Measurements from ENCODE around the gene DTD2. TPM values are rescaled to one million over a fixed set of nuclear protein-coding genes. Genes with fewer than 3 reads are reported as not detected.

DTD2 gene
- total and polyA plus RNA-seq, 2 of the 8 experiments (the other 6 are each of a cell fraction or from before 2014, with no cell fraction given): 12.0 to 19.5 TPM

DNA sequence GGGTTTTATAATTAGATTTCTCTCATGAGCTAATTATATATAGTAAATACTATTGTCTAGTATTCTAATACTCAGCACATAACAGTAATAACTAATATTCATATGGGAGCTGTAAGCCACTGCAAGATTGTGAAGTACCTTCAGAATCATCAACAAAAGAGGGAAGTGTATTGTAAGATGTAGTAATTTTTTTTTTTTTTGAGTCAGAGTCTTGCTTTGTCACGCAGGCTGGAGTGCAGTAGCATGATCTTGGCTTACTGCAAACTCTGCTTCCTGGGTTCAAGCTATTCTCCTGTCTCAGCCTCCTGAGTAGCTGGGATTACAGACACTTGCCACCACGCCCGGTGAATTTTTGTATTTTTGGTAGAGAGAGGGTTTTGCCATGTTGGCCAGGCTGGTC is 27.4 kb upstream of the DTD2 start:
- no peaks in the 10 kb centered on the region for H3K27me3 ChIP-seq (replicated peaks in 1 of 4; ENCODE audit: control insufficient read depth in 3 of 4, extremely low read depth in 1 of 4, insufficient read depth in 3 of 4, low read length in 3 of 4)
- H2AK5ac ChIP-seq (ENCODE audit: low read depth, low read length): no peak overlapping the region
- peaks cover 2% of the 10 kb centered on the region; the same call in 1 of the 2 replicates for H3K23me2 ChIP-seq (ENCODE audit: low read depth, low read length)
- H3K14ac ChIP-seq (ENCODE audit: insufficient read length): no peak overlapping the region
- no peak overlapping the region for H3K4ac ChIP-seq (replicated peaks; ENCODE audit: insufficient read length, low read depth, low read length)
- POLR2A ChIA-PET (ENCODE audit: partially characterized antibody): no interaction called here
- no peak overlapping the region for H2BK20ac ChIP-seq (ENCODE audit: low read length)
- H3K23ac ChIP-seq (ENCODE audit: insufficient read length): no peak overlapping the region
- DNase-seq (ENCODE audit: low read depth in 1 of 2, low spot score in 2 of 2) (no peak), FAIRE-seq (no peak)
- no peak overlapping the region for H3K27ac ChIP-seq (ENCODE audit: low read depth, low read length)
- no peak overlapping the region for H4K8ac ChIP-seq (ENCODE audit: extremely low read depth, insufficient read depth, low read length)
- H3K4me2 ChIP-seq (ENCODE audit: insufficient read depth in 1 of 2, low read depth in 2 of 2, low read length in 2 of 2): no peak overlapping the region
- H2BK120ac ChIP-seq (replicated peaks; ENCODE audit: low read depth, low read length): no peak overlapping the region
- H3K9me3 ChIP-seq (ENCODE audit: insufficient read depth in 2 of 2, low read depth in 1 of 2, low read length in 1 of 2): no peaks in the 10 kb centered on the region
- no peak overlapping the region for H4K91ac ChIP-seq (replicated peaks; ENCODE audit: insufficient read length, low read length)
- no peak overlapping the region for H3K56ac ChIP-seq (replicated peaks; ENCODE audit: insufficient read length, low read depth, low read length)
- H3K4me1 ChIP-seq (replicated peaks in 1 of 4; ENCODE audit: control insufficient read depth in 3 of 4, insufficient read depth in 4 of 4, low read length in 3 of 4): no peaks in the 10 kb centered on the region
- H3K18ac ChIP-seq (ENCODE audit: extremely low read depth, low read length): no peak overlapping the region
- H2BK12ac ChIP-seq (ENCODE audit: low read depth, low read length): no peak overlapping the region
- no peaks in the 10 kb centered on the region for H3K79me1 ChIP-seq (ENCODE audit: low read depth, low read length)
- CTCF ChIA-PET (ENCODE audit: partially characterized antibody): interaction anchor here (0.7 kb wide), 1 partner anchor 9 kb away, joined by 3 read pairs; no protein-coding TSS in a partner anchor
- no peaks in the 10 kb centered on the region for H3K79me2 ChIP-seq (ENCODE audit: control insufficient read depth in 1 of 2, insufficient read depth in 2 of 2, low read length in 2 of 2)
- no peaks in the 10 kb centered on the region for H4K20me1 ChIP-seq (replicated peaks in 1 of 2; ENCODE audit: control insufficient read depth in 1 of 2, insufficient read depth in 2 of 2, low read length in 2 of 2)
- H3K4me3 ChIP-seq (ENCODE audit: extremely low read depth in 1 of 4, insufficient read depth in 2 of 4, low read depth in 3 of 4, low read length in 4 of 4): no peak overlapping the region
- no peak overlapping the region for H2BK15ac ChIP-seq (ENCODE audit: low read length)
- no peak overlapping the region for H2AFZ ChIP-seq (ENCODE audit: low read length)
- H3K36me3 ChIP-seq (ENCODE audit: control insufficient read depth in 2 of 4, insufficient read depth in 4 of 4, low read length in 3 of 4): no peaks in the 10 kb centered on the region
- no peak overlapping the region for H3K9ac ChIP-seq (replicated peaks in 1 of 4; ENCODE audit: extremely low read depth in 1 of 4, low read depth in 3 of 4, low read length in 3 of 4)
- no peak overlapping the region for H2BK5ac ChIP-seq (ENCODE audit: low read depth, low read length)
- WGBS, 2 experiments (ENCODE audit: extremely low coverage in 1 of 2, insufficient coverage in 1 of 2, insufficient read length in 1 of 2, insufficient replicate concordance in 2 of 2, low coverage in 1 of 2, low lambda C conversion rate in 2 of 2, missing lambda C conversion rate in 1 of 2): 75% methylated on average over 3 of the region's 3 CpGs; no CpG with 5 or more reads in 1 of the 2 experiments
- no peak overlapping the region for H4K5ac ChIP-seq (ENCODE audit: insufficient read length, low read depth, low read length)
- no peak for TF ChIP-seq MAFK (IDR thresholded peaks at IDR 0.05; ENCODE audit: low read depth, low read length)
- no peak for TF ChIP-seq BACH1 (IDR thresholded peaks at IDR 0.05; ENCODE audit: low read length)
- TF ChIP-seq, protein P1, sequence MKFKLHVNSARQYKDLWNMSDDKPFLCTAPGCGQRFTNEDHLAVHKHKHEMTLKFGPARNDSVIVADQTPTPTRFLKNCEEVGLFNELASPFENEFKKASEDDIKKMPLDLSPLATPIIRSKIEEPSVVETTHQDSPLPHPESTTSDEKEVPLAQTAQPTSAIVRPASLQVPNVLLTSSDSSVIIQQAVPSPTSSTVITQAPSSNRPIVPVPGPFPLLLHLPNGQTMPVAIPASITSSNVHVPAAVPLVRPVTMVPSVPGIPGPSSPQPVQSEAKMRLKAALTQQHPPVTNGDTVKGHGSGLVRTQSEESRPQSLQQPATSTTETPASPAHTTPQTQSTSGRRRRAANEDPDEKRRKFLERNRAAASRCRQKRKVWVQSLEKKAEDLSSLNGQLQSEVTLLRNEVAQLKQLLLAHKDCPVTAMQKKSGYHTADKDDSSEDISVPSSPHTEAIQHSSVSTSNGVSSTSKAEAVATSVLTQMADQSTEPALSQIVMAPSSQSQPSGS (IDR thresholded peaks at IDR 0.05; ENCODE audit: low read length): no peak
- TF ChIP-seq SAP30 (IDR thresholded peaks at IDR 0.05; ENCODE audit: insufficient read depth, insufficient replicate concordance, low read length): no peak
- TF ChIP-seq PHF8 (conservative IDR thresholded peaks at IDR 0.05; ENCODE audit: low read depth, low read length): no peak
- TF ChIP-seq EZH2 (IDR thresholded peaks at IDR 0.05; ENCODE audit: low read depth, low read length, severe bottlenecking): no peak
- TF ChIP-seq POLR2AphosphoS5 (IDR thresholded peaks at IDR 0.05; ENCODE audit: low read depth, low read length): no peak
- no peak for TF ChIP-seq BRCA1 (IDR thresholded peaks at IDR 0.05; ENCODE audit: low read depth, low read length)
- TF ChIP-seq FOSL1 (IDR thresholded peaks at IDR 0.05; ENCODE audit: insufficient read depth, low read depth, low read length): no peak
- TF ChIP-seq SIX5 (IDR thresholded peaks at IDR 0.05; ENCODE audit: low read depth, low read length): no peak
